GM12878 (cell line): Measurements from ENCODE around the gene DIAPH3. TPM values are rescaled to one million over a fixed set of nuclear protein-coding genes. Genes with fewer than 3 reads are reported as not detected.

Source experiments
- ATAC-seq: fragments of 200-7000 bp; cut with Tn5 transposase; 3 replicates; pipeline ENCODE4 v1.9.1; 2020; ENCODE audit warnings: mild to moderate bottlenecking, moderate library complexity
- BruUV-seq: library from RNA; stranded (reverse); fragments of 400-500 nt; replicated peaks from 2 replicates; lab custom pipeline; 2021; lab: Mats Ljungman, UMichigan
- CTCF ChIA-PET: fragments of 300-600 bp; sonication (Branson Sonifier 250); formaldehyde crosslinking; extraction: SDS; loops from one replicate; lab custom pipeline; 2021; ENCODE audit warnings: inconsistent platforms; lab: Yijun Ruan, JAX
- POLR2A ChIA-PET: fragments of 350-600 bp; formaldehyde crosslinking; extraction: SDS; loops from one replicate; lab custom pipeline; 2021; ENCODE audit warnings: inconsistent platforms; lab: Charles Lee
- RAD21 ChIA-PET: fragments of 300-600 bp; sonication (Branson Sonifier 250); formaldehyde crosslinking; loops from one replicate; lab custom pipeline; 2023; ENCODE audit warnings: antibody characterized with exemption; ENCODE audit not compliant: unreplicated experiment; lab: Charles Lee
- SMC1A ChIA-PET: fragments of 300-600 bp; sonication (Branson Sonifier 250); formaldehyde crosslinking; loops from one replicate; lab custom pipeline; 2023; ENCODE audit not compliant: unreplicated experiment, uncharacterized antibody; lab: Charles Lee
- DNase-seq: peaks from one replicate; pipeline ENCODE4 v3.0.0-alpha.2; 2011; ENCODE audit warnings: low read depth, low spot score
- FAIRE-seq: peaks from 3 replicates; lab custom pipeline; 2011; peaks lifted over from hg19 to GRCh38; lab: Jason Lieb, UNC
- H2AFZ ChIP-seq: 2 replicates; pipeline ENCODE4 v1.6.0; 2011; ENCODE audit warnings: low read depth, low read length, control low read depth; ENCODE audit not compliant: control insufficient read depth
- H3K27ac ChIP-seq: 2 replicates; pipeline ENCODE4 v1.5.1; 2011; ENCODE audit warnings: control low read depth; ENCODE audit not compliant: control insufficient read depth, insufficient read depth
- H3K27me3 ChIP-seq, 2 experiments: replicated peaks in 1 of 2; 2 replicates each; pipeline versions ENCODE4 v1.6.0 to v1.6.1; 2011; ENCODE audit warnings: low read length in 1 of 2; ENCODE audit not compliant: control insufficient read depth in 2 of 2, insufficient read depth in 2 of 2
- H3K36me3 ChIP-seq, 2 experiments: 2 replicates each; pipeline ENCODE4 v1.5.1; 2011; ENCODE audit warnings: low read length in 1 of 2; ENCODE audit not compliant: control insufficient read depth in 2 of 2, insufficient read depth in 2 of 2
- H3K4me1 ChIP-seq: 2 replicates; pipeline ENCODE4 v1.6.1; 2011; ENCODE audit warnings: mild to moderate bottlenecking, low read length, moderate library complexity, mixed read lengths; ENCODE audit not compliant: control insufficient read depth, insufficient read depth
- H3K4me2 ChIP-seq: 2 replicates; pipeline ENCODE4 v1.6.0; 2011; ENCODE audit warnings: control low read depth; ENCODE audit not compliant: control insufficient read depth, insufficient read depth
- H3K4me3 ChIP-seq: fragments of 200-600 bp; sonication (generic); 2 replicates; pipeline ENCODE4 v1.5.1; 2016
- H3K79me2 ChIP-seq: 2 replicates; pipeline ENCODE4 v1.6.0; 2011; ENCODE audit warnings: low read length; ENCODE audit not compliant: control insufficient read depth, insufficient read depth
- H3K9ac ChIP-seq: 2 replicates; pipeline ENCODE4 v1.8.0; 2011; ENCODE audit warnings: low read length, control low read depth, mixed read lengths; ENCODE audit not compliant: control insufficient read depth, insufficient read depth
- H3K9me3 ChIP-seq: replicated peaks from 3 replicates; pipeline ENCODE4 v1.5.1; 2011; ENCODE audit warnings: mild to moderate bottlenecking, low read length; ENCODE audit not compliant: control insufficient read depth, insufficient read depth
- H4K20me1 ChIP-seq: 2 replicates; pipeline ENCODE4 v1.6.0; 2011; ENCODE audit not compliant: control insufficient read depth, insufficient read depth
- FOS ChIP-seq: IDR thresholded peaks from 3 replicates; pipeline ENCODE4 v1.6.1; 2011; ENCODE audit warnings: borderline replicate concordance; ENCODE audit not compliant: insufficient read length; ENCODE audit errors: extremely low read depth
- HDAC6 ChIP-seq: fragments of 200-600 bp; sonication (generic); IDR thresholded peaks from one replicate; pipeline ENCODE4 v1.8.0; 2017; ENCODE audit warnings: antibody characterized with exemption; ENCODE audit not compliant: unreplicated experiment
- RAD21 ChIP-seq: IDR thresholded peaks from 2 replicates; pipeline ENCODE4 v1.6.1; 2011; ENCODE audit warnings: mild to moderate bottlenecking, low read depth, low read length, moderate library complexity; ENCODE audit not compliant: insufficient read depth
- SPI1 ChIP-seq: IDR thresholded peaks from 2 replicates; pipeline ENCODE4 v1.6.1; 2011; ENCODE audit warnings: low read depth, mild to moderate bottlenecking, low read length, moderate library complexity, borderline replicate concordance; ENCODE audit not compliant: insufficient read depth
- STAT1 ChIP-seq: fragments of 450-650 bp; conservative IDR thresholded peaks from 2 replicates; pipeline ENCODE4 v1.6.1; 2014; ENCODE audit warnings: antibody characterized with exemption, mild to moderate bottlenecking
- TBL1XR1 ChIP-seq: IDR thresholded peaks from 2 replicates; pipeline ENCODE4 v1.6.1; 2012; ENCODE audit warnings: low read depth, low read length, improper control_type of control experiment
- WGBS: methylation state at CpG from one replicate; pipeline ENCODE4 v1.1.6; 2016; ENCODE audit warnings: low lambda C conversion rate; ENCODE audit not compliant: insufficient replicate concordance, insufficient coverage; ENCODE audit errors: missing lambda C conversion rate; 5-methylcytosine and 5-hydroxymethylcytosine counted together
- in situ Hi-C: fragments of 300-500 bp; cut with MboI; formaldehyde crosslinking; loops from 9 replicates; pipeline ENCODE4 v1.14.3; 2018; ENCODE audit warnings: mixed read lengths
- intact Hi-C: fragments of 100-400 bp; cut with micrococcal nuclease; formaldehyde crosslinking; loops from one replicate; pipeline ENCODE4 v1.14.2; 2022; ENCODE audit not compliant: unreplicated experiment
- polyA plus RNA-seq, 11 experiments: library from polyadenylated mRNA; depleted of rRNA in 4 of 11; unstranded in 6 of 11; stranded (reverse) in 5 of 11; fragments of >200 nt; fragmentation: Nextera tagmentation in 4 of 11; fragmentation: Illumina TruSeq in 1 of 11; extraction: Ambion mirVana in 4 of 11; extraction: Trizol in 1 of 11; gene quantifications; 1 replicate in 1 of 11; 2 replicates in 10 of 11; pipeline versions ENCODE4 v1.2.1 to v1.2.3, GENCODE V29; 2011 to 2016; ENCODE audit warnings: inconsistent platforms in 2 of 11, missing spikeins in 2 of 11, low read depth in 1 of 11
- total RNA-seq, 4 experiments: library from RNA; depleted of rRNA in 3 of 4; stranded (reverse); fragments of >200 nt in 3 of 4; fragmentation: Illumina TruSeq in 1 of 4; extraction: Trizol in 1 of 4; gene quantifications; 2 replicates each; pipeline versions ENCODE4 v1.2.1 to v1.2.3, GENCODE V29; 2013 to 2021

DIAPH3 gene
- total and polyA plus RNA-seq, 10 of the 15 experiments (the other 5 are each of a cell fraction or from before 2014, with no cell fraction given): 10.1 to 25.2 (median 15.4) TPM

GRCh38 chr13:59666504-59666903 is 497.2 kb downstream of the DIAPH3 start:
- Histone ChIP-seq H3K9ac (no peak overlapping the region), H3K4me3 (no peak overlapping the region), H2AFZ (peak overlapping the region; percentile 15; the same call in 1 of the 2 replicates), H3K27me3 (no peaks in the 10 kb centered on the region), H3K9me3 (no peaks in the 10 kb centered on the region), H3K4me1 (peaks cover 3% of the 10 kb centered on the region; the same call in 1 of the 2 replicates), H3K36me3 (no peaks in the 10 kb centered on the region; a peak in 1 of 4 replicates), H3K79me2 (no peaks in the 10 kb centered on the region), H3K27ac (no peak overlapping the region), H4K20me1 (no peaks in the 10 kb centered on the region), H3K4me2 (no peak overlapping the region)
- intact Hi-C loops (no loop called here), in situ Hi-C loops (no loop called here)
- TF ChIP-seq SPI1: peak; percentile 25; the same call in 1 of the 2 replicates
- TF ChIP-seq RAD21: no peak
- SMC1A ChIA-PET: interaction anchor here (0.6 to 1.0 kb wide), 5 partner anchors 9 to 666 kb away, joined by 3 read pairs; no protein-coding TSS in a partner anchor
- CTCF ChIA-PET: interaction anchor here (0.6 to 1.3 kb wide), 3 partner anchors 11 to 775 kb away, joined by 3 to 7 read pairs (median 4); no protein-coding TSS in a partner anchor
- RAD21 ChIA-PET: interaction anchor here (0.7 to 0.8 kb wide), 2 partner anchors 13 to 349 kb away, joined by 3 read pairs; no protein-coding TSS in a partner anchor
- DNase-seq (no peak), ATAC-seq (peak; percentile 69), FAIRE-seq (no peak)
- POLR2A ChIA-PET: interaction anchor here (0.6 kb wide), 1 partner anchor 258 kb away, joined by 5 read pairs; no protein-coding TSS in a partner anchor
- BruUV-seq: no TSS peak
- 17% methylated on average over 7 of the region's 7 CpGs for WGBS

GRCh38 chr13:59665732-59666131 is 498.0 kb downstream of the DIAPH3 start:
- ChIA-PET CTCF (interaction anchor here (1.1 to 1.3 kb wide), 3 partner anchors 12 to 16 kb away, joined by 3 to 7 read pairs (median 5); no protein-coding TSS in a partner anchor), POLR2A (no interaction called here)

More at GRCh38 chr13:59665732-59666131, 498.0 kb downstream of the DIAPH3 start:
- SMC1A ChIA-PET: interaction anchor here (0.8 to 1.0 kb wide), 3 partner anchors 8 to 667 kb away, joined by 3 read pairs; no protein-coding TSS in a partner anchor
- ATAC-seq (no peak), DNase-seq (no peak), FAIRE-seq (no peak)
- no peaks in the 10 kb centered on the region for H3K79me2 ChIP-seq
- H3K4me1 ChIP-seq: peaks cover 3% of the 10 kb centered on the region; the same call in 1 of the 2 replicates
- H4K20me1 ChIP-seq: no peaks in the 10 kb centered on the region
- H3K9me3 ChIP-seq: no peaks in the 10 kb centered on the region
- in situ Hi-C loops (no loop called here), intact Hi-C loops (no loop called here)
- H2AFZ ChIP-seq: no peak overlapping the region
- no peaks in the 10 kb centered on the region for H3K27me3 ChIP-seq
- no peak overlapping the region for H3K4me3 ChIP-seq
- H3K9ac ChIP-seq: no peak overlapping the region
- BruUV-seq: no TSS peak
- H3K36me3 ChIP-seq: no peaks in the 10 kb centered on the region; a peak in 1 of 4 replicates
- H3K4me2 ChIP-seq: no peak overlapping the region
- WGBS: 95% methylated on average over 3 of the region's 3 CpGs
- TF ChIP-seq STAT1 (no peak), FOS (no peak), TBL1XR1 (no peak), HDAC6 (no peak)
- RAD21 ChIA-PET: interaction anchor here (0.8 kb wide), 1 partner anchor 14 kb away, joined by 3 read pairs; no protein-coding TSS in a partner anchor
- H3K27ac ChIP-seq: no peak overlapping the region
